K562 (cell line): ENCODE data around the gene TNFAIP6. TPM values are rescaled to one million over a fixed set of nuclear protein-coding genes. Genes with fewer than 3 reads are reported as not detected.

ENCODE experiments used
- ATAC-seq: fragments of 200-7000 bp; cut with Tn5 transposase; 3 replicates; pipeline ENCODE4 v1.9.1; 2020; ENCODE audit warnings: moderate library complexity
- BruUV-seq: library from RNA; stranded (reverse); fragments of 400-500 nt; replicated peaks from 2 replicates; lab custom pipeline; 2021; lab: Mats Ljungman, UMichigan
- CTCF ChIA-PET: fragments of 300-600 bp; formaldehyde crosslinking; extraction: SDS; loops from one replicate; lab custom pipeline; 2021; ENCODE audit warnings: low intra/inter-chr PET ratio; lab: Yijun Ruan, JAX
- POLR2A ChIA-PET: fragments of 300-600, 350-650 bp; sonication (Branson Sonifier 250); formaldehyde crosslinking; extraction: SDS; loops from one replicate; lab custom pipeline; 2021; ENCODE audit warnings: antibody characterized with exemption, inconsistent platforms; lab: Yijun Ruan, JAX
- DNase-seq, 4 experiments: peaks; one replicate each; pipeline versions ENCODE4 v3.0.0 to v3.0.0-alpha.2; 2011 to 2018; ENCODE audit warnings: low spot score in 3 of 4, mixed read lengths in 3 of 4; ENCODE audit errors: extremely low read depth in 1 of 4
- FAIRE-seq: peaks from 2 replicates; lab custom pipeline; 2011; peaks lifted over from hg19 to GRCh38; lab: Jason Lieb, UNC
- H2AFZ ChIP-seq: 2 replicates; pipeline ENCODE4 v1.6.0; 2011; ENCODE audit warnings: low read depth, low read length, control low read depth, inconsistent platforms
- H3K27ac ChIP-seq: fragments of 200-600 bp; 3 replicates; pipeline ENCODE4 v1.8.0; 2011; ENCODE audit warnings: low read depth, mild to moderate bottlenecking, control low read depth, inconsistent platforms, low read length, moderate library complexity, mixed read lengths; ENCODE audit errors: extremely low read depth
- H3K27me3 ChIP-seq, 2 experiments: fragments of 300-600 bp in 1 of 2; 2 replicates in 1 of 2; 3 replicates in 1 of 2; pipeline versions ENCODE4 v1.6.0 to v1.8.0; 2011; ENCODE audit warnings: inconsistent platforms in 2 of 2, low read length in 2 of 2, mild to moderate bottlenecking in 1 of 2, mixed read lengths in 1 of 2, moderate library complexity in 1 of 2; ENCODE audit not compliant: control insufficient read depth in 2 of 2, insufficient read depth in 2 of 2
- H3K36me3 ChIP-seq: fragments of 300-600 bp; 3 replicates; pipeline ENCODE4 v1.8.0; 2011; ENCODE audit warnings: mild to moderate bottlenecking, low read length, inconsistent platforms; ENCODE audit not compliant: control insufficient read depth, insufficient read depth
- H3K4me1 ChIP-seq, 2 experiments: fragments of 200-600 bp in 1 of 2; replicated peaks in 1 of 2; 2 replicates in 1 of 2; 3 replicates in 1 of 2; pipeline versions ENCODE4 v1.5.1 to v1.8.0; 2011; ENCODE audit warnings: inconsistent platforms in 2 of 2, low read length in 2 of 2, mild to moderate bottlenecking in 1 of 2, mixed read lengths in 1 of 2, moderate library complexity in 1 of 2; ENCODE audit not compliant: control insufficient read depth in 2 of 2, insufficient read depth in 2 of 2
- H3K4me2 ChIP-seq: 2 replicates; pipeline ENCODE4 v1.6.1; 2011; ENCODE audit warnings: low read length, control low read depth, inconsistent platforms, mixed read lengths; ENCODE audit not compliant: insufficient read depth
- H3K4me3 ChIP-seq: fragments of 200-600 bp; sonication (generic), shearing (Covaris generic); 2 replicates; pipeline ENCODE4 v1.5.1; 2016; ENCODE audit warnings: control low read depth, inconsistent platforms
- H3K79me2 ChIP-seq: fragments of 200-600 bp; 3 replicates; pipeline ENCODE4 v1.8.0; 2011; ENCODE audit warnings: low read length, inconsistent platforms; ENCODE audit not compliant: control insufficient read depth, insufficient read depth
- H3K9ac ChIP-seq, 2 experiments: 2 replicates each; pipeline versions ENCODE4 v1.6.0 to v1.6.1; 2011; ENCODE audit warnings: low read depth in 2 of 2, low read length in 2 of 2, control low read depth in 1 of 2, inconsistent platforms in 1 of 2, mild to moderate bottlenecking in 1 of 2, mixed read lengths in 1 of 2; ENCODE audit not compliant: insufficient read depth in 1 of 2
- H3K9me1 ChIP-seq: one replicate; pipeline ENCODE4 v1.6.0; 2011; ENCODE audit warnings: inconsistent platforms, mild to moderate bottlenecking, low read length, moderate library complexity; ENCODE audit not compliant: control insufficient read depth, insufficient read depth
- H3K9me3 ChIP-seq: replicated peaks from 2 replicates; pipeline ENCODE4 v1.5.1; 2011; ENCODE audit warnings: low read depth, low read length, inconsistent platforms; ENCODE audit not compliant: control insufficient read depth, insufficient read depth
- H4K20me1 ChIP-seq: replicated peaks from 2 replicates; pipeline ENCODE4 v1.6.1; 2011; ENCODE audit warnings: low read length, inconsistent platforms, mixed read lengths; ENCODE audit not compliant: control insufficient read depth, insufficient read depth
- BRD9 ChIP-seq: fragments of 450-650 bp; IDR thresholded peaks from 2 replicates; pipeline ENCODE4 v1.6.1; 2018; ENCODE audit warnings: low read depth; ENCODE audit not compliant: partially characterized antibody
- CBFB ChIP-seq: sonication (generic); formaldehyde crosslinking; IDR thresholded peaks from 2 replicates; pipeline ENCODE4 v1.4.0; 2020; ENCODE audit warnings: mild to moderate bottlenecking, missing genetic modification reagents
- DLX4 ChIP-seq: fragments of 250-450 bp; sonication (Bioruptor Pico); IDR thresholded peaks from 2 replicates; pipeline ENCODE4 v1.6.1; 2021; ENCODE audit warnings: mild to moderate bottlenecking
- IRF2 ChIP-seq: sonication (generic); formaldehyde crosslinking; IDR thresholded peaks from 2 replicates; pipeline ENCODE4 v1.8.1; 2022; ENCODE audit warnings: mild to moderate bottlenecking, missing genetic modification reagents
- KLF13 ChIP-seq: fragments of 450-650 bp; IDR thresholded peaks from 2 replicates; pipeline ENCODE4 v1.6.1; 2016; ENCODE audit warnings: missing genetic modification characterization, low read depth, mild to moderate bottlenecking, missing compliant biosample characterization, moderate library complexity, borderline replicate concordance
- MAFF ChIP-seq: IDR thresholded peaks from 2 replicates; pipeline ENCODE4 v1.6.1; 2012; ENCODE audit warnings: low read length, improper control_type of control experiment
- MCM5 ChIP-seq: fragments of 450-650 bp; IDR thresholded peaks from 2 replicates; pipeline ENCODE4 v1.6.1; 2016; ENCODE audit warnings: low read depth
- MIER1 ChIP-seq: fragments of 450-650 bp; IDR thresholded peaks from 2 replicates; pipeline ENCODE4 v1.6.1; 2016; ENCODE audit warnings: antibody characterized with exemption, mild to moderate bottlenecking, low read depth
- NCOA4 ChIP-seq: fragments of 450-650 bp; IDR thresholded peaks from 2 replicates; pipeline ENCODE4 v1.6.1; 2018; ENCODE audit warnings: mild to moderate bottlenecking; ENCODE audit not compliant: partially characterized antibody
- PHB ChIP-seq: fragments of 250-450 bp; sonication (Bioruptor Pico); IDR thresholded peaks from 2 replicates; pipeline ENCODE4 v1.5.0; 2021
- PTRF ChIP-seq: fragments of 450-650 bp; IDR thresholded peaks from 2 replicates; pipeline ENCODE4 v1.6.1; 2016; ENCODE audit warnings: mild to moderate bottlenecking, missing genetic modification characterization, missing compliant biosample characterization
- RFX1 ChIP-seq: fragments of 450-650 bp; IDR thresholded peaks from 2 replicates; pipeline ENCODE4 v1.6.1; 2016; ENCODE audit warnings: mild to moderate bottlenecking, moderate library complexity
- STAG1 ChIP-seq: sonication (generic); formaldehyde crosslinking; IDR thresholded peaks from 2 replicates; pipeline ENCODE4 v1.5.0; 2020; ENCODE audit warnings: missing genetic modification reagents, borderline replicate concordance
- XRCC4 ChIP-seq: IDR thresholded peaks from one replicate; pipeline ENCODE4 v1.6.1; 2011; ENCODE audit not compliant: insufficient read depth, insufficient read length; ENCODE audit errors: extremely low read depth
- XRCC5 ChIP-seq: fragments of 200-400 bp; formaldehyde crosslinking; IDR thresholded peaks from 2 replicates; pipeline ENCODE4 v1.6.1; 2017; ENCODE audit warnings: low read depth, mild to moderate bottlenecking, low read length
- YBX1 ChIP-seq: fragments of 450-650 bp; IDR thresholded peaks from 2 replicates; pipeline ENCODE4 v1.7.1; 2016; ENCODE audit warnings: mild to moderate bottlenecking
- ZBTB17 ChIP-seq: fragments of 450-650 bp; formaldehyde crosslinking; IDR thresholded peaks from 2 replicates; pipeline ENCODE4 v1.4.0; 2020; ENCODE audit warnings: mild to moderate bottlenecking
- ZNF3 ChIP-seq: fragments of 250-450 bp; sonication (Bioruptor Pico); IDR thresholded peaks from 2 replicates; pipeline ENCODE4 v1.5.0; 2021; ENCODE audit warnings: mild to moderate bottlenecking, moderate library complexity
- WGBS: fragments of 100-300 bp; shearing (Covaris generic); methylation state at CpG from one replicate; pipeline ENCODE4 v1.1.6; 2016; ENCODE audit warnings: low coverage, mixed read lengths; ENCODE audit not compliant: insufficient coverage; ENCODE audit errors: missing lambda C conversion rate; 5-methylcytosine and 5-hydroxymethylcytosine counted together
- in situ Hi-C: fragments of 300-500 bp; cut with MboI; formaldehyde crosslinking; loops from 4 replicates; pipeline ENCODE4 v1.15.0; 2018; ENCODE audit warnings: inconsistent platforms, mixed read lengths
- intact Hi-C: fragments of 100-400 bp; cut with micrococcal nuclease; formaldehyde crosslinking; loops from 2 replicates; pipeline ENCODE4 v1.14.2; 2022
- polyA plus RNA-seq, 8 experiments: library from polyadenylated mRNA; depleted of rRNA in 4 of 8; stranded (reverse) in 5 of 8; unstranded in 3 of 8; fragments of >200 nt; fragmentation: Nextera tagmentation in 2 of 8; fragmentation: Illumina TruSeq in 1 of 8; extraction: Ambion mirVana in 2 of 8; extraction: Trizol in 1 of 8; gene quantifications; 2 replicates each; pipeline versions ENCODE4 v1.2.1 to v1.2.3, GENCODE V29; 2011 to 2014; ENCODE audit warnings: inconsistent platforms in 1 of 8, missing spikeins in 1 of 8
- total RNA-seq, 7 experiments: library from RNA; depleted of rRNA in 6 of 7; stranded (reverse); fragments of >200 nt in 6 of 7; fragmentation: Illumina TruSeq in 2 of 7; extraction: Trizol in 2 of 7; gene quantifications; 2 replicates each; pipeline versions ENCODE4 v1.2.1 to v1.2.3, GENCODE V29; 2011 to 2021; ENCODE audit warnings: low replicate concordance in 1 of 7
- TF ChIP-seq, protein P1 (sequence below): sonication (generic); formaldehyde crosslinking; IDR thresholded peaks from 2 replicates; pipeline ENCODE4 v1.8.0; 2022; ENCODE audit warnings: mild to moderate bottlenecking, low read depth, missing genetic modification reagents
- TF ChIP-seq, protein P2 (sequence below), 2 experiments: fragments of 200-800 bp in 1 of 2; sonication (Bioruptor generic) in 1 of 2; sonication (generic) in 1 of 2; formaldehyde crosslinking in 1 of 2; IDR thresholded peaks in 1 of 2; conservative IDR thresholded peaks in 1 of 2; 2 replicates each; pipeline versions ENCODE4 v1.5.0 to v1.6.1; 2016 to 2020; ENCODE audit warnings: missing compliant biosample characterization in 1 of 2, missing genetic modification characterization in 1 of 2, missing genetic modification reagents in 1 of 2

The TNFAIP6 gene
- total and polyA plus RNA-seq, 9 of the 15 experiments (the other 6 are each of a cell fraction or from before 2014, with no cell fraction given) = 0.07 to 0.28 (median 0.08) TPM; not detected in 6

- Histone ChIP-seq H2AFZ (peak within 1 kb of the TSS; percentile 92), H3K4me1 (peaks cover 6 to 16% of the 10 kb centered on the region in 2 experiments; a peak in 4 of 5 replicates), H4K20me1 (no peaks in the 10 kb centered on the region; the same call in 1 of the 2 replicates), H3K27ac (peak within 1 kb of the TSS; percentile 96), H3K36me3 (peaks cover 38% of the 10 kb centered on the region), H3K9ac (peak within 1 kb of the TSS; percentile 96 to 100), H3K9me1 (no peaks in the 10 kb centered on the region), H3K27me3 (no peaks in the 10 kb centered on the region), H3K9me3 (no peaks in the 10 kb centered on the region), H3K4me3 (peak within 1 kb of the TSS; percentile 98), H3K4me2 (peak within 1 kb of the TSS; percentile 96), H3K79me2 (peaks cover 56% of the 10 kb centered on the region)
- DNase-seq (peak; percentile 90 to 98 (median 92)), FAIRE-seq (peak; percentile 93), ATAC-seq (peak; percentile 93)
- in situ Hi-C loops (no loop called here), intact Hi-C loops (loop anchor here (1.0 to 5.0 kb wide), 3 partner anchors 53 to 149 kb away; partner anchors contain the start of genes NMI, RBM43 and TNFAIP6)
- ChIA-PET POLR2A (interaction anchor here (0.6 to 2.2 kb wide), 7 partner anchors 8 to 149 kb away, joined by 3 to 14 read pairs (median 4); no protein-coding TSS in a partner anchor), CTCF (no interaction called here)
- BruUV-seq = TSS peak; percentile 63
- 1% methylated on average over 58 of the region's 65 CpGs for WGBS
- no peak for TF ChIP-seq MAFF
- TF ChIP-seq BRD9 = no peak
- TF ChIP-seq XRCC4 = no peak
- TF ChIP-seq PHB (CRISPR knock-in tag) = 0 out of 2 replicates have a peak, but pooled peaks have one; percentile 33
- peak; percentile 100 for TF ChIP-seq ZBTB17 (CRISPR knock-in tag)
- TF ChIP-seq, protein P1, sequence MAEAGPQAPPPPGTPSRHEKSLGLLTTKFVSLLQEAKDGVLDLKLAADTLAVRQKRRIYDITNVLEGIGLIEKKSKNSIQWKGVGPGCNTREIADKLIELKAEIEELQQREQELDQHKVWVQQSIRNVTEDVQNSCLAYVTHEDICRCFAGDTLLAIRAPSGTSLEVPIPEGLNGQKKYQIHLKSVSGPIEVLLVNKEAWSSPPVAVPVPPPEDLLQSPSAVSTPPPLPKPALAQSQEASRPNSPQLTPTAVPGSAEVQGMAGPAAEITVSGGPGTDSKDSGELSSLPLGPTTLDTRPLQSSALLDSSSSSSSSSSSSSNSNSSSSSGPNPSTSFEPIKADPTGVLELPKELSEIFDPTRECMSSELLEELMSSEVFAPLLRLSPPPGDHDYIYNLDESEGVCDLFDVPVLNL (CRISPR knock-in tag) = peak; percentile 93
- TF ChIP-seq XRCC5 = peak; percentile 98
- no peak for TF ChIP-seq IRF2 (CRISPR knock-in tag)
- TF ChIP-seq RFX1 = no peak
- no peak for TF ChIP-seq MCM5
- TF ChIP-seq MIER1 = no peak
- TF ChIP-seq YBX1 = no peak
- TF ChIP-seq STAG1 = no peak
- no peak for TF ChIP-seq PTRF
- TF ChIP-seq, protein P2, sequence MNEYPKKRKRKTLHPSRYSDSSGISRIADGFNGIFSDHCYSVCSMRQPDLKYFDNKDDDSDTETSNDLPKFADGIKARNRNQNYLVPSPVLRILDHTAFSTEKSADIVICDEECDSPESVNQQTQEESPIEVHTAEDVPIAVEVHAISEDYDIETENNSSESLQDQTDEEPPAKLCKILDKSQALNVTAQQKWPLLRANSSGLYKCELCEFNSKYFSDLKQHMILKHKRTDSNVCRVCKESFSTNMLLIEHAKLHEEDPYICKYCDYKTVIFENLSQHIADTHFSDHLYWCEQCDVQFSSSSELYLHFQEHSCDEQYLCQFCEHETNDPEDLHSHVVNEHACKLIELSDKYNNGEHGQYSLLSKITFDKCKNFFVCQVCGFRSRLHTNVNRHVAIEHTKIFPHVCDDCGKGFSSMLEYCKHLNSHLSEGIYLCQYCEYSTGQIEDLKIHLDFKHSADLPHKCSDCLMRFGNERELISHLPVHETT (CRISPR knock-in tag; conservative IDR thresholded peaks at IDR 0.05 in 1 of 2, IDR thresholded peaks at IDR 0.05 in 1 of 2) = peak in 1 of 2 experiments; percentile 25; a peak in 1 of 4 replicates
- no peak for TF ChIP-seq DLX4 (CRISPR knock-in tag)
- no peak for TF ChIP-seq ZNF3 (CRISPR knock-in tag)
- peak; percentile 97 for TF ChIP-seq KLF13
- peak; percentile 98 for TF ChIP-seq NCOA4
- TF ChIP-seq CBFB (CRISPR knock-in tag) = no peak
Measured at GRCh38 chr2:151409601-151410484, 52.5 kb downstream of the TNFAIP6 start, which contains the start of gene RIF1. RIF1 (plus strand) TSS chr2:151409902; CDS start chr2:151410424, 522 bp downstream.
